GM12878 (cell line): ENCODE results near the gene EMID1. TPM values are rescaled to one million over a fixed set of nuclear protein-coding genes. Genes with fewer than 3 reads are reported as not detected.
A peak's percentile ranks its signal among the peaks of the same experiment; 100 is the strongest.

Experiments
- ATAC-seq: fragments of 200-7000 bp; cut with Tn5 transposase; 3 replicates; pipeline ENCODE4 v1.9.1; 2020; ENCODE audit warnings: mild to moderate bottlenecking, moderate library complexity
- BruUV-seq: library from RNA; stranded (reverse); fragments of 400-500 nt; replicated peaks from 2 replicates; lab custom pipeline; 2021; lab: Mats Ljungman, UMichigan
- CTCF ChIA-PET: fragments of 300-600 bp; sonication (Branson Sonifier 250); formaldehyde crosslinking; extraction: SDS; loops from one replicate; lab custom pipeline; 2021; ENCODE audit warnings: inconsistent platforms; lab: Yijun Ruan, JAX
- POLR2A ChIA-PET: fragments of 350-600 bp; formaldehyde crosslinking; extraction: SDS; loops from one replicate; lab custom pipeline; 2021; ENCODE audit warnings: inconsistent platforms; lab: Charles Lee
- RAD21 ChIA-PET: fragments of 300-600 bp; sonication (Branson Sonifier 250); formaldehyde crosslinking; loops from one replicate; lab custom pipeline; 2023; ENCODE audit warnings: antibody characterized with exemption; ENCODE audit not compliant: unreplicated experiment; lab: Charles Lee
- SMC1A ChIA-PET: fragments of 300-600 bp; sonication (Branson Sonifier 250); formaldehyde crosslinking; loops from one replicate; lab custom pipeline; 2023; ENCODE audit not compliant: unreplicated experiment, uncharacterized antibody; lab: Charles Lee
- DNase-seq: peaks from one replicate; pipeline ENCODE4 v3.0.0-alpha.2; 2011; ENCODE audit warnings: low read depth, low spot score
- FAIRE-seq: peaks from 3 replicates; lab custom pipeline; 2011; peaks lifted over from hg19 to GRCh38; lab: Jason Lieb, UNC
- H2AFZ ChIP-seq: 2 replicates; pipeline ENCODE4 v1.6.0; 2011; ENCODE audit warnings: low read depth, low read length, control low read depth; ENCODE audit not compliant: control insufficient read depth
- H3K27ac ChIP-seq: 2 replicates; pipeline ENCODE4 v1.5.1; 2011; ENCODE audit warnings: control low read depth; ENCODE audit not compliant: control insufficient read depth, insufficient read depth
- H3K27me3 ChIP-seq, 2 experiments: replicated peaks in 1 of 2; 2 replicates each; pipeline versions ENCODE4 v1.6.0 to v1.6.1; 2011; ENCODE audit warnings: low read length in 1 of 2; ENCODE audit not compliant: control insufficient read depth in 2 of 2, insufficient read depth in 2 of 2
- H3K36me3 ChIP-seq, 2 experiments: 2 replicates each; pipeline ENCODE4 v1.5.1; 2011; ENCODE audit warnings: low read length in 1 of 2; ENCODE audit not compliant: control insufficient read depth in 2 of 2, insufficient read depth in 2 of 2
- H3K4me1 ChIP-seq: 2 replicates; pipeline ENCODE4 v1.6.1; 2011; ENCODE audit warnings: mild to moderate bottlenecking, low read length, moderate library complexity, mixed read lengths; ENCODE audit not compliant: control insufficient read depth, insufficient read depth
- H3K4me2 ChIP-seq: 2 replicates; pipeline ENCODE4 v1.6.0; 2011; ENCODE audit warnings: control low read depth; ENCODE audit not compliant: control insufficient read depth, insufficient read depth
- H3K4me3 ChIP-seq: fragments of 200-600 bp; sonication (generic); 2 replicates; pipeline ENCODE4 v1.5.1; 2016
- H3K79me2 ChIP-seq: 2 replicates; pipeline ENCODE4 v1.6.0; 2011; ENCODE audit warnings: low read length; ENCODE audit not compliant: control insufficient read depth, insufficient read depth
- H3K9ac ChIP-seq: 2 replicates; pipeline ENCODE4 v1.8.0; 2011; ENCODE audit warnings: low read length, control low read depth, mixed read lengths; ENCODE audit not compliant: control insufficient read depth, insufficient read depth
- H3K9me3 ChIP-seq: replicated peaks from 3 replicates; pipeline ENCODE4 v1.5.1; 2011; ENCODE audit warnings: mild to moderate bottlenecking, low read length; ENCODE audit not compliant: control insufficient read depth, insufficient read depth
- H4K20me1 ChIP-seq: 2 replicates; pipeline ENCODE4 v1.6.0; 2011; ENCODE audit not compliant: control insufficient read depth, insufficient read depth
- CHD2 ChIP-seq: IDR thresholded peaks from 2 replicates; pipeline ENCODE4 v1.6.1; 2011; ENCODE audit warnings: low read depth, low read length, improper control_type of control experiment, borderline replicate concordance
- CUX1 ChIP-seq: IDR thresholded peaks from 2 replicates; pipeline ENCODE4 v1.6.1; 2012; ENCODE audit warnings: improper control_type of control experiment, low read depth, low read length; ENCODE audit not compliant: insufficient replicate concordance
- HDGF ChIP-seq: fragments of 450-650 bp; IDR thresholded peaks from 2 replicates; pipeline ENCODE4 v1.6.1; 2016; ENCODE audit warnings: antibody characterized with exemption
- IKZF2 ChIP-seq, 2 experiments: fragments of 450-650 bp; IDR thresholded peaks; 2 replicates each; pipeline ENCODE4 v1.6.1; 2017; ENCODE audit warnings: mild to moderate bottlenecking in 2 of 2, moderate library complexity in 2 of 2
- MEF2B ChIP-seq: fragments of 450-650 bp; IDR thresholded peaks from 2 replicates; pipeline ENCODE4 v1.6.1; 2018; ENCODE audit warnings: mild to moderate bottlenecking, moderate library complexity; ENCODE audit not compliant: partially characterized antibody, poor library complexity, severe bottlenecking
- MLLT1 ChIP-seq: fragments of 450-650 bp; IDR thresholded peaks from 2 replicates; pipeline ENCODE4 v1.6.1; 2016; ENCODE audit warnings: mild to moderate bottlenecking
- SPI1 ChIP-seq: IDR thresholded peaks from 2 replicates; pipeline ENCODE4 v1.6.1; 2011; ENCODE audit warnings: low read depth, mild to moderate bottlenecking, low read length, moderate library complexity, borderline replicate concordance; ENCODE audit not compliant: insufficient read depth
- SREBF2 ChIP-seq: IDR thresholded peaks from 2 replicates; pipeline ENCODE4 v1.6.1; 2012; ENCODE audit warnings: mild to moderate bottlenecking, low read length
- WGBS: methylation state at CpG from one replicate; pipeline ENCODE4 v1.1.6; 2016; ENCODE audit warnings: low lambda C conversion rate; ENCODE audit not compliant: insufficient replicate concordance, insufficient coverage; ENCODE audit errors: missing lambda C conversion rate; 5-methylcytosine and 5-hydroxymethylcytosine counted together
- in situ Hi-C: fragments of 300-500 bp; cut with MboI; formaldehyde crosslinking; loops from 9 replicates; pipeline ENCODE4 v1.14.3; 2018; ENCODE audit warnings: mixed read lengths
- intact Hi-C: fragments of 100-400 bp; cut with micrococcal nuclease; formaldehyde crosslinking; loops from one replicate; pipeline ENCODE4 v1.14.2; 2022; ENCODE audit not compliant: unreplicated experiment
- polyA plus RNA-seq, 11 experiments: library from polyadenylated mRNA; depleted of rRNA in 4 of 11; unstranded in 6 of 11; stranded (reverse) in 5 of 11; fragments of >200 nt; fragmentation: Nextera tagmentation in 4 of 11; fragmentation: Illumina TruSeq in 1 of 11; extraction: Ambion mirVana in 4 of 11; extraction: Trizol in 1 of 11; gene quantifications; 1 replicate in 1 of 11; 2 replicates in 10 of 11; pipeline versions ENCODE4 v1.2.1 to v1.2.3, GENCODE V29; 2011 to 2016; ENCODE audit warnings: inconsistent platforms in 2 of 11, missing spikeins in 2 of 11, low read depth in 1 of 11
- total RNA-seq, 4 experiments: library from RNA; depleted of rRNA in 3 of 4; stranded (reverse); fragments of >200 nt in 3 of 4; fragmentation: Illumina TruSeq in 1 of 4; extraction: Trizol in 1 of 4; gene quantifications; 2 replicates each; pipeline versions ENCODE4 v1.2.1 to v1.2.3, GENCODE V29; 2013 to 2021

Gene EMID1
- total and polyA plus RNA-seq, 10 of the 15 experiments (the other 5 are each of a cell fraction or from before 2014, with no cell fraction given), result 1.2 to 60.3 (median 12.0) TPM

- WGBS, result 30% methylated on average over 19 of the region's 19 CpGs
- peak overlapping the region; percentile 66 for H3K27ac ChIP-seq
- H3K36me3 ChIP-seq, result no peaks in the 10 kb centered on the region; a peak in 2 of 4 replicates
- RAD21 ChIA-PET, result interaction anchor here (0.6 to 10.8 kb wide), 7 partner anchors 11 to 678 kb away, joined by 3 to 153 read pairs (median 4); no protein-coding TSS in a partner anchor
- POLR2A ChIA-PET, result interaction anchor here (0.9 to 15.3 kb wide), 3 partner anchors 41 to 420 kb away, joined by 3 to 239 read pairs (median 3); no protein-coding TSS in a partner anchor
- no peaks in the 10 kb centered on the region for H4K20me1 ChIP-seq
- in situ Hi-C loops, result no loop called here
- peak overlapping the region; percentile 65 for H3K4me3 ChIP-seq
- peaks cover 54% of the 10 kb centered on the region for H3K79me2 ChIP-seq
- intact Hi-C loops, result no loop called here
- H2AFZ ChIP-seq, result peak overlapping the region; percentile 59
- FAIRE-seq (no peak), ATAC-seq (no peak), DNase-seq (no peak)
- no TSS peak for BruUV-seq
- peak overlapping the region; percentile 71 for H3K9ac ChIP-seq
- SMC1A ChIA-PET, result interaction anchor here (0.6 to 16.1 kb wide), 8 partner anchors 11 to 340 kb away, joined by 3 to 165 read pairs (median 4); no protein-coding TSS in a partner anchor
- H3K9me3 ChIP-seq, result no peaks in the 10 kb centered on the region
- H3K4me1 ChIP-seq, result peaks cover 52% of the 10 kb centered on the region
- no peaks in the 10 kb centered on the region; a peak in 1 of 4 replicates for H3K27me3 ChIP-seq
- H3K4me2 ChIP-seq, result peak overlapping the region; percentile 71
- TF ChIP-seq MLLT1 (peak; percentile 89), CHD2 (0 out of 2 replicates have a peak, but pooled peaks have one; percentile 30), CUX1 (no peak), IKZF2 (IDR thresholded peaks at IDR 0.05) (peak; percentile 23 to 45; a peak in 2 of 4 replicates), HDGF (0 out of 2 replicates have a peak, but pooled peaks have one; percentile 48), SREBF2 (no peak), SPI1 (peak; percentile 50; the same call in 1 of the 2 replicates), MEF2B (peak; percentile 44)
- CTCF ChIA-PET, result interaction anchor here (0.7 to 6.3 kb wide), 4 partner anchors 9 to 64 kb away, joined by 3 to 78 read pairs (median 6); no protein-coding TSS in a partner anchor
These were observed 911 bp downstream of the EMID1 start for GRCh38 chr22:29206372-29207242.
